Activated T-helper 2 cell treated with anti-CD3 and anti-CD28 coated beads, Interferon-gamma antibody, Interleukin-2, Interleukin-4, amounts not matched to agents 10 μg/mL and 5 μg/mL and 100 μg/mL, durations not matched to agents 14 hours and 24 hours and 36 hours (primary cell): ENCODE data around the gene MYOG. TPM values are rescaled to one million over a fixed set of nuclear protein-coding genes. Genes with fewer than 3 reads are reported as not detected.

Source experiments
- DNase-seq: peaks from one replicate; pipeline ENCODE4 v3.0.0; 2021; ENCODE audit warnings: low spot score
- H3K27ac Mint-ChIP-seq: one replicate; pipeline ENCODE4 v1.8.0; 2021; ENCODE audit warnings: mixed read lengths
- H3K27me3 Mint-ChIP-seq: one replicate; pipeline ENCODE4 v1.8.0; 2021; ENCODE audit warnings: low read depth, mixed read lengths
- H3K36me3 Mint-ChIP-seq: one replicate; pipeline ENCODE4 v1.8.0; 2021; ENCODE audit warnings: low read depth, mixed read lengths
- H3K4me1 Mint-ChIP-seq: one replicate; pipeline ENCODE4 v1.8.0; 2021; ENCODE audit warnings: low read depth, mixed read lengths
- H3K4me3 Mint-ChIP-seq: one replicate; pipeline ENCODE4 v1.8.0; 2021; ENCODE audit warnings: low read depth, mild to moderate bottlenecking, moderate library complexity, mixed read lengths
- H3K9me3 Mint-ChIP-seq: one replicate; pipeline ENCODE4 v1.8.0; 2021; ENCODE audit warnings: mixed read lengths
- intact Hi-C: fragments of 100-400 bp; cut with micrococcal nuclease; formaldehyde crosslinking; loops from one replicate; pipeline ENCODE4 v1.15.1; 2023
- total RNA-seq: library from RNA; stranded (reverse); gene quantifications from 2 replicates; pipeline ENCODE4 v1.2.3, GENCODE V29; 2022

MYOG gene
- total RNA-seq, 1 donor from 2014 or later, result not detected

GRCh38 chr1:203091199-203091477 is 5.3 kb upstream of the MYOG start:
- Mint-ChIP-seq H3K27me3 (peaks cover 17% of the 10 kb centered on the region), H3K4me3 (no peak overlapping the region), H3K27ac (no peak overlapping the region), H3K9me3 (peaks cover 15% of the 10 kb centered on the region), H3K36me3 (no peaks in the 10 kb centered on the region), H3K4me1 (no peaks in the 10 kb centered on the region)
- no peak for DNase-seq
- intact Hi-C loops, result no loop called here

- H3K9me3 Mint-ChIP-seq, result peaks cover 14% of the 10 kb centered on the region
Measured at GRCh38 chr1:203090421-203091198, 4.8 kb upstream of the MYOG start.

GRCh38 chr1:203089651-203090045 is 3.8 kb upstream of the MYOG start:
- Mint-ChIP-seq H3K36me3 (no peaks in the 10 kb centered on the region), H3K27me3 (peaks cover 10% of the 10 kb centered on the region), H3K9me3 (peaks cover 5% of the 10 kb centered on the region), H3K4me1 (no peaks in the 10 kb centered on the region), H3K27ac (no peak overlapping the region), H3K4me3 (no peak overlapping the region)
- DNase-seq, result no peak
- intact Hi-C loops, result no loop called here

More at GRCh38 chr1:203090421-203091198, 4.8 kb upstream of the MYOG start:
- Mint-ChIP-seq H3K4me3 (no peak overlapping the region), H3K36me3 (no peaks in the 10 kb centered on the region), H3K4me1 (no peaks in the 10 kb centered on the region), H3K27me3 (peaks cover 14% of the 10 kb centered on the region), H3K27ac (no peak overlapping the region)
- no peak for DNase-seq
- intact Hi-C loops, result no loop called here

GRCh38 chr1:203089001-203089650 is 3.3 kb upstream of the MYOG start:
- Mint-ChIP-seq H3K36me3 (no peaks in the 10 kb centered on the region), H3K9me3 (no peaks in the 10 kb centered on the region), H3K4me1 (no peaks in the 10 kb centered on the region), H3K27ac (no peak overlapping the region), H3K4me3 (no peak overlapping the region), H3K27me3 (peaks cover 10% of the 10 kb centered on the region)
- intact Hi-C loops, result no loop called here
- no peak for DNase-seq

- H3K27ac Mint-ChIP-seq, result no peak overlapping the region
Measured at GRCh38 chr1:203088441-203088840, 2.6 kb upstream of the MYOG start.

GRCh38 chr1:203086992-203087763 is 1.4 kb upstream of the MYOG start:
- Mint-ChIP-seq H3K27ac (no peak overlapping the region), H3K4me1 (no peaks in the 10 kb centered on the region), H3K27me3 (peaks cover 4% of the 10 kb centered on the region), H3K4me3 (no peak overlapping the region), H3K36me3 (no peaks in the 10 kb centered on the region), H3K9me3 (no peaks in the 10 kb centered on the region)
- intact Hi-C loops, result no loop called here
- DNase-seq, result no peak

More at GRCh38 chr1:203088441-203088840, 2.6 kb upstream of the MYOG start:
- Mint-ChIP-seq H3K4me1 (no peaks in the 10 kb centered on the region), H3K9me3 (no peaks in the 10 kb centered on the region), H3K27me3 (peaks cover 10% of the 10 kb centered on the region), H3K36me3 (no peaks in the 10 kb centered on the region), H3K4me3 (no peak overlapping the region)
- DNase-seq, result no peak
- intact Hi-C loops, result no loop called here

GRCh38 chr1:203084588-203085527 is 954 bp downstream of the MYOG start:
- intact Hi-C loops, result no loop called here
- no peak for DNase-seq
- Mint-ChIP-seq H3K4me3 (no peak overlapping the region), H3K36me3 (no peaks in the 10 kb centered on the region), H3K4me1 (no peaks in the 10 kb centered on the region), H3K9me3 (no peaks in the 10 kb centered on the region), H3K27me3 (no peaks in the 10 kb centered on the region), H3K27ac (no peak overlapping the region)

- intact Hi-C loops, result no loop called here
- H3K36me3 Mint-ChIP-seq, result no peaks in the 10 kb centered on the region
- no peaks in the 10 kb centered on the region for H3K9me3 Mint-ChIP-seq
- H3K4me1 Mint-ChIP-seq, result no peaks in the 10 kb centered on the region
- H3K27me3 Mint-ChIP-seq, result no peaks in the 10 kb centered on the region
- H3K27ac Mint-ChIP-seq, result no peak overlapping the region
- DNase-seq, result no peak
- H3K4me3 Mint-ChIP-seq, result no peak overlapping the region
Measured at GRCh38 chr1:203083463-203083921, 2.3 kb downstream of the MYOG start.

GRCh38 chr1:203082571-203083462 is 3.0 kb downstream of the MYOG start:
- DNase-seq, result no peak
- H3K27ac Mint-ChIP-seq, result no peak overlapping the region
- H3K4me3 Mint-ChIP-seq, result no peak overlapping the region
- intact Hi-C loops, result no loop called here
- H3K27me3 Mint-ChIP-seq, result no peaks in the 10 kb centered on the region
- H3K36me3 Mint-ChIP-seq, result no peaks in the 10 kb centered on the region
- H3K4me1 Mint-ChIP-seq, result no peaks in the 10 kb centered on the region
- no peaks in the 10 kb centered on the region for H3K9me3 Mint-ChIP-seq

- H3K9me3 Mint-ChIP-seq, result no peaks in the 10 kb centered on the region
- no peak overlapping the region for H3K27ac Mint-ChIP-seq
- H3K4me3 Mint-ChIP-seq, result no peak overlapping the region
- peaks cover 1% of the 10 kb centered on the region for H3K27me3 Mint-ChIP-seq
- no peak for DNase-seq
- H3K4me1 Mint-ChIP-seq, result no peaks in the 10 kb centered on the region
- intact Hi-C loops, result no loop called here
- H3K36me3 Mint-ChIP-seq, result no peaks in the 10 kb centered on the region
Measured at GRCh38 chr1:203082231-203082505, 3.6 kb downstream of the MYOG start.

- no peak for DNase-seq
- Mint-ChIP-seq H3K4me3 (no peak overlapping the region), H3K27me3 (peaks cover 2% of the 10 kb centered on the region), H3K36me3 (no peaks in the 10 kb centered on the region), H3K4me1 (no peaks in the 10 kb centered on the region), H3K9me3 (no peaks in the 10 kb centered on the region), H3K27ac (no peak overlapping the region)
- intact Hi-C loops, result no loop called here
Measured at GRCh38 chr1:203081465-203082230, 4.2 kb downstream of the MYOG start.
